NCI-H345 treated with DMSO at 0.1 percent for 48 hours (cell line): ENCODE data around the gene POLA1.

Experiments
- DNase-seq: peaks from one replicate; lab custom pipeline; 2025; ENCODE audit not compliant: unreplicated experiment; lab: John Stamatoyannopoulos, UW

Gene POLA1

GRCh38 chrX:24694825-24695224 is 1.1 kb downstream of the POLA1 start:
- DNase-seq: no peak

GRCh38 chrX:24696294-24696693 is 2.6 kb downstream of the POLA1 start:
- no peak for DNase-seq

GRCh38 chrX:24702362-24703184 is 8.9 kb downstream of the POLA1 start:
- no peak for DNase-seq

- no peak for DNase-seq
Measured at GRCh38 chrX:24703185-24703494, 9.4 kb downstream of the POLA1 start.

GRCh38 chrX:24718771-24719170 is 25.1 kb downstream of the POLA1 start:
- no peak for DNase-seq

GRCh38 chrX:24720036-24720435 is 26.3 kb downstream of the POLA1 start:
- no peak for DNase-seq

- DNase-seq: no peak
Measured at GRCh38 chrX:24728530-24728929, 34.8 kb downstream of the POLA1 start.

- no peak for DNase-seq
Measured at GRCh38 chrX:24732766-24733500, 39.2 kb downstream of the POLA1 start.

- DNase-seq: no peak
Measured at GRCh38 chrX:24741330-24741729, 47.6 kb downstream of the POLA1 start.

- no peak for DNase-seq
Measured at GRCh38 chrX:24748196-24748595, 54.5 kb downstream of the POLA1 start.

GRCh38 chrX:24759786-24760185 is 66.1 kb downstream of the POLA1 start:
- no peak for DNase-seq

- no peak for DNase-seq
Measured at GRCh38 chrX:24760363-24761000, 66.8 kb downstream of the POLA1 start.

GRCh38 chrX:24761306-24761705 is 67.6 kb downstream of the POLA1 start:
- no peak for DNase-seq

GRCh38 chrX:24763989-24764388 is 70.3 kb downstream of the POLA1 start:
- DNase-seq: no peak

GRCh38 chrX:24767557-24767956 is 73.8 kb downstream of the POLA1 start:
- no peak for DNase-seq

- DNase-seq: no peak
Measured at GRCh38 chrX:24768556-24768955, 74.8 kb downstream of the POLA1 start.

GRCh38 chrX:24774650-24775049 is 80.9 kb downstream of the POLA1 start:
- DNase-seq: no peak

GRCh38 chrX:24775891-24776290 is 82.2 kb downstream of the POLA1 start:
- no peak for DNase-seq

- no peak for DNase-seq
Measured at GRCh38 chrX:24777660-24778059, 83.9 kb downstream of the POLA1 start.

- no peak for DNase-seq
Measured at GRCh38 chrX:24782011-24782410, 88.3 kb downstream of the POLA1 start.

GRCh38 chrX:24789047-24789446 is 95.3 kb downstream of the POLA1 start:
- no peak for DNase-seq

GRCh38 chrX:24790166-24790565 is 96.4 kb downstream of the POLA1 start:
- no peak for DNase-seq
